Lower lobe of right lung (tissue), 2 donors: ENCODE data around the gene TMEM170A. TPM values are rescaled to one million over a fixed set of nuclear protein-coding genes. Genes with fewer than 3 reads are reported as not detected.

Source experiments
- ATAC-seq, 2 donors: fragments of 200-7000 bp; cut with Tn5 transposase; one replicate each; pipeline ENCODE4 v1.9.1; 2020 to 2022; ENCODE audit warnings: mild to moderate bottlenecking in 2 of 2, moderate library complexity in 2 of 2
- DNase-seq: peaks from one replicate; pipeline ENCODE4 v3.0.0-alpha.2; 2020
- H3K27ac ChIP-seq: fragments of 200-600 bp; one replicate; pipeline ENCODE4 v1.8.0; 2022
- H3K27me3 ChIP-seq: fragments of 200-600 bp; one replicate; pipeline ENCODE4 v1.8.0; 2022; ENCODE audit warnings: low read depth
- H3K36me3 ChIP-seq: fragments of 200-600 bp; one replicate; pipeline ENCODE4 v1.8.0; 2022; ENCODE audit warnings: mild to moderate bottlenecking
- H3K4me1 ChIP-seq: fragments of 200-600 bp; one replicate; pipeline ENCODE4 v1.8.0; 2022
- H3K4me3 ChIP-seq: fragments of 200-600 bp; one replicate; pipeline ENCODE4 v1.8.0; 2022; ENCODE audit warnings: mild to moderate bottlenecking
- H3K9me3 ChIP-seq: fragments of 200-600 bp; one replicate; pipeline ENCODE4 v1.8.0; 2022
- intact Hi-C: fragments of 100-400 bp; cut with DNase I; formaldehyde crosslinking; loops from one replicate; pipeline ENCODE4 v1.11.0; 2022
- total RNA-seq: library from RNA; stranded (reverse); fragmentation: NEBNext Ultra II Directional; extraction: Animal tissue kit (Norgen Biotek cat#: 25700); gene quantifications from one replicate; pipeline ENCODE4 v1.2.1, GENCODE V29; 2021
- TF ChIP-seq, protein P1 (sequence below): fragments of 200-600 bp; IDR thresholded peaks from one replicate; pipeline ENCODE4 v1.8.0; 2022; ENCODE audit warnings: antibody characterized with exemption, mild to moderate bottlenecking
- donor health status: DM: no; HTN: yes; CAD: no; lungs with severe emphysema.

Gene TMEM170A
- total RNA-seq, 1 donor from 2014 or later: 31.2 TPM

DNA sequence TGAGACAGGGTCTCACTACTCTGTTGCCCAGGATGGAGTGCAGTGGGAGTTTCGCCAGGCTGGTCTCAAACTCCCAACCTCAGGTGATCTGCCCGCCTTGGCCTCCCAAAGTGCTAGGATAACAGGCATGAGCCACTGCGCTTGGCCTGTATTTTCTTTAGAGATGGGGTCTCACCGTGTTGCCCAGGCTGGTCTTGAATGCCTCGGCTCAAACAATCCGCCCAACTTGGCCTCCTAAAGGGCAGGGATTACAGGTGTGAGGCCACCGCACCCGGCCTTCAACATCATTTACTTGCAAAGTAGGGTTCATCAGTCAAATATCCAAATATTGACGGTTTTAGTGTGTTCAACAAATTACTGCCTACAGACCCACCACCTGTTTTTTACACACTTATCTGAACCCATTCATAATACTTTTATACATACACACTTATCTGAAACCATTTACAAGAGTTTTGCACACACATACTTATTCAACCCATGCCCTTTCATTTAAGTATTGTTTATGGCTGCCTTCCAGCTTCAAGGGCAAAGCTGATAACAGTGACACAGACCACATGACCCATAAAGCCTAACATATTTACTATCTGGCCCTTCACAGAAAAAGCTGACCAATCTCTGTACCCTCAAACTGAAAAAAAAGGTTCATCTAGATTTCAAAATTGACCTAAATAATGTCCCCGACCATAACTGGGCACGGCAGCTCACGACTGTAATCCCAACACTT, 11.9 kb downstream of the TMEM170A start:
- TF ChIP-seq, protein P1, sequence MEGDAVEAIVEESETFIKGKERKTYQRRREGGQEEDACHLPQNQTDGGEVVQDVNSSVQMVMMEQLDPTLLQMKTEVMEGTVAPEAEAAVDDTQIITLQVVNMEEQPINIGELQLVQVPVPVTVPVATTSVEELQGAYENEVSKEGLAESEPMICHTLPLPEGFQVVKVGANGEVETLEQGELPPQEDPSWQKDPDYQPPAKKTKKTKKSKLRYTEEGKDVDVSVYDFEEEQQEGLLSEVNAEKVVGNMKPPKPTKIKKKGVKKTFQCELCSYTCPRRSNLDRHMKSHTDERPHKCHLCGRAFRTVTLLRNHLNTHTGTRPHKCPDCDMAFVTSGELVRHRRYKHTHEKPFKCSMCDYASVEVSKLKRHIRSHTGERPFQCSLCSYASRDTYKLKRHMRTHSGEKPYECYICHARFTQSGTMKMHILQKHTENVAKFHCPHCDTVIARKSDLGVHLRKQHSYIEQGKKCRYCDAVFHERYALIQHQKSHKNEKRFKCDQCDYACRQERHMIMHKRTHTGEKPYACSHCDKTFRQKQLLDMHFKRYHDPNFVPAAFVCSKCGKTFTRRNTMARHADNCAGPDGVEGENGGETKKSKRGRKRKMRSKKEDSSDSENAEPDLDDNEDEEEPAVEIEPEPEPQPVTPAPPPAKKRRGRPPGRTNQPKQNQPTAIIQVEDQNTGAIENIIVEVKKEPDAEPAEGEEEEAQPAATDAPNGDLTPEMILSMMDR: no peak
- no peak for DNase-seq
- Histone ChIP-seq H3K4me1 (peaks cover 14% of the 10 kb centered on the region), H3K36me3 (peaks cover 19% of the 10 kb centered on the region), H3K27ac (no peak overlapping the region), H3K4me3 (no peak overlapping the region), H3K9me3 (no peaks in the 10 kb centered on the region), H3K27me3 (no peaks in the 10 kb centered on the region)
- intact Hi-C loops: no loop called here
- ATAC-seq: peak; percentile 35 to 70

DNA sequence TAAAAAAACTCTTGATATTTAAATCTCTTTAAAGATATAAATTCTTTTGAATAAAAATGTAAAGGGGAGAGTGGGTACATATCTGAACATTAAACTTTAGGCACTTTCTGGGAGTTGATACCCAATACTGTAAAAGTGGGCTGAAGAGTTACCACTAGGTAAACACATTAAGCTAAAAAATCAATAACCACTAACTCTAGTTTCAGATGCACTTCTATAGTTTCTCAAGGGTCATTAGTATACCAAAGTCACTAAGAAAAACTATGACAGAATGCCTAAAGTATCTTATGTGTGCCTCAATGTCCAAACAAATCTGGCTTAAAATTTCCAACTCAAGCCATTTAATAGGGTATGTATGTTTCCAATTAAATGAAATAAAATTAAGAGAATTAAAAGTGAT, 18.1 kb downstream of the TMEM170A start:
- ATAC-seq (no peak), DNase-seq (no peak)

DNA sequence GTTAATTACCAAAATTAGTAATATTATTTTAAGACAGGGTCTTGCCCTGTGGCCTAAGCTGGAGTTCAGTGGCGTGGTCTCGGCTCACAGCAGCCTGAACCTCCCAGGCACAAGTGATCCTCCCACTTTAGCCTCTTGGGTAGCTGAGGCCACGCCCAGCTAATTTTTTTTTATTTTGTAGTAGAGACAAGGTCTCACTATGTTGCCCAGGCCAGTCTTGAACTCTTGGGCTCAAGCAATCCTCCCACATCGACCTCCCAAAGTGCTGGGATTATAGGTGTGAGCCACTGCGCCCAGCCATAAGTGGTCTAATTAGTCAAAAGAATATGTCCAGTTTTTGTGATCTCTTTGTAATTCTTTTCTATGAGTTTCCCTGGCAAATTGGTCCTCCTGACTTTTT, 19.2 kb downstream of the TMEM170A start:
- Histone ChIP-seq H3K4me3 (no peak overlapping the region), H3K9me3 (no peaks in the 10 kb centered on the region), H3K4me1 (no peaks in the 10 kb centered on the region), H3K36me3 (peaks cover 21% of the 10 kb centered on the region), H3K27ac (no peak overlapping the region), H3K27me3 (no peaks in the 10 kb centered on the region)
- no peak for DNase-seq
- intact Hi-C loops: no loop called here
- no peak for ATAC-seq
- TF ChIP-seq, protein P1: no peak

More for the DNA sequence above, 18.1 kb downstream of the TMEM170A start:
- no peaks in the 10 kb centered on the region for H3K4me1 ChIP-seq
- H3K9me3 ChIP-seq: no peaks in the 10 kb centered on the region
- H3K4me3 ChIP-seq: no peak overlapping the region
- no peaks in the 10 kb centered on the region for H3K27me3 ChIP-seq
- no peak overlapping the region for H3K27ac ChIP-seq
- intact Hi-C loops: no loop called here
- TF ChIP-seq, protein P1: no peak
- H3K36me3 ChIP-seq: peaks cover 31% of the 10 kb centered on the region

DNA sequence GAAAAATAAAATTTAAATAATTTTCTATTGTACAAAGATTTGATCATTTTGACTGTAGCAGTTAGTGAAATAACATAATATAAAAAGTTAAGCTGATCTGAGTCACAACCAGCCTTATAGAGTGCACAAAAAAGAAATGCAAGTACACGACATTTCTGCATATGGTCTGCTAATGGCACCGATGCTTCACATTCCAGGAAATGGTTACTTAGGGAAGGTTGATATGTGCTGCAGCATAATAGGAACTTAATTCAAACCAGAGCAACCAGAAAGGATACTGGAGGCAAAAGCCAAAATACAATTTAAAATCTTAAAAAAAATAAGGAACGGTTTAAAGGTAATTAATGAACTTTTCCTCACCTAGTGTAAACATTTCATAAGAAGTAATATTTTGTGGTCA, 21.2 kb downstream of the TMEM170A start:
- ATAC-seq (no peak), DNase-seq (no peak)
- Histone ChIP-seq H3K4me3 (no peak overlapping the region), H3K27me3 (no peaks in the 10 kb centered on the region), H3K36me3 (peaks cover 13% of the 10 kb centered on the region), H3K27ac (no peak overlapping the region), H3K9me3 (no peaks in the 10 kb centered on the region), H3K4me1 (no peaks in the 10 kb centered on the region)
- TF ChIP-seq, protein P1: no peak
- intact Hi-C loops: no loop called here

DNA sequence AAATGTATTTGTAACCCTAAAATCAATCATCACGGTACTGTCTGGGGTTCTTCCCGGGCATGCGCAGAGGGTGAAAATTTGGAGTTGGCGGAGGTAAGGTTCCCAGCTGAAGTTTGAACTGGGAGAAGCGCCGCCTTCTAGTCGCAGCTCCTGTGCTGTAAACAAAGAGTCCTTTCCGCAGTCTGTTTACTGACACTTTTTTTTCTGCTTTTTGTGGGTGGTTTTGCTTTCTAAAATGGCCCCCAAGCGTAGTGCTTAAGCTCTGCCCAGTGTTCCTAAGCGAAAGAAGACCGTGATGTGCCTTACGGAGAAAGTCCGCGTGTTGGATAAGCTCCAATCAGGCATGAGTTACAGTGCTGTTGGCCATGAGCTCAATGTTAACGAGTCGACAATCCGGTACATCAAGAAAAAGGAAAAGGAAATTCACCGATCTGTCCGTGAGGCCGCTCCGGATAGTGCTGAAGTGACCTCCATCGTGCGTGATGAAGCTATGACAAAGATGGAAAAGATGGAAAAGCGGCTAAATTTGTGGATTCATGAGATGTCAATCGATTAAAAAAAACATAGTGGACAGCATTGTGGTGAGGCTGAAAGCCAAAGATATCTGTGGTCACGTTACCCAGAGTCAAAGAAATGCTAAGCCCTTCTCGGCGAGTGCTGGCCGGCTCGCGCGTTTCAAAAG, 30.6 kb downstream of the TMEM170A start:
- H3K9me3 ChIP-seq: no peaks in the 10 kb centered on the region
- DNase-seq: peak; percentile 63

More for the DNA sequence above, 30.6 kb downstream of the TMEM170A start:
- no peaks in the 10 kb centered on the region for H3K36me3 ChIP-seq
- TF ChIP-seq, protein P1: no peak
- H3K27ac ChIP-seq: peak overlapping the region; percentile 98
- intact Hi-C loops: no loop called here
- H3K4me1 ChIP-seq: peaks cover 12% of the 10 kb centered on the region
- peak; percentile 86 to 89 for ATAC-seq
- no peaks in the 10 kb centered on the region for H3K27me3 ChIP-seq
- H3K4me3 ChIP-seq: peak overlapping the region; percentile 98
